Uterus (tissue), 2 donors: ENCODE results near the gene SYCP2L.
"Not testable (repeated sequence)": the region's sequence is repeated elsewhere in the genome, so short reads cannot be mapped to it uniquely, and the experiment has no call there.

Experiments
- CTCF ChIP-seq, 4 experiments: fragments of 200-600 bp in 2 of 4; fragments of 450-650 bp in 2 of 4; sonication (generic) in 2 of 4; IDR thresholded peaks; one replicate each; pipeline ENCODE4 v1.5.1; 2016 to 2019; ENCODE audit warnings: antibody characterized with exemption in 4 of 4, mild to moderate bottlenecking in 2 of 4, moderate library complexity in 1 of 4
- POLR2A ChIP-seq, 2 donors: fragments of 450-650 bp; IDR thresholded peaks; one replicate each; pipeline ENCODE4 v1.6.1; 2016; ENCODE audit warnings: antibody characterized with exemption in 2 of 2, mild to moderate bottlenecking in 1 of 2, moderate library complexity in 1 of 2

- TF ChIP-seq CTCF, POLR2A (IDR thresholded peaks at IDR 0.05): not testable (repeated sequence)
Observed at GRCh38 chr6:10984959-10985358, 98.1 kb downstream of the SYCP2L start.
